ENCODE data around the gene CD84.
"Not testable (repeated sequence)": the region's sequence is repeated elsewhere in the genome, so short reads cannot be mapped to it uniquely, and the experiment has no call there.

Gene CD84

DNA sequence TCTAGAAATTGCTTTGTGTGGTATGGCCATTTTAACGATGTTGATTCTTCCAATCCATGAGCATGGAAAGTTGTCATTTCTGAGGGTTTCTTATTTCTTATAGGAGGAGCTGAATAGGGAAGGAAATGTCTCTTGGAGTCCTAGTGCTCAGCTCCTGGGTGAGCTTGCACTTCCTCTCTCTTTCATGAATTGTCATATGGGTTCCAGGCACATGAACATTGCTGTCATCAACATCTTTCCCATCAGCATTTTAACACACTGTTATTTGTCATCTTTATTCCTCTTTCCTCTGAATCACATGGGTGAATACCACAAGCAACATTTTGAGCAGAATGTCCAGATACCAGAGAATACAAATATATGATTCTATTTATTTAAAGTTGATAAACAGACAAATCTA is 79.7 kb downstream of the CD84 start:
- DNase-seq (ENCODE audit: low read depth) = no peak
- no peak overlapping the region for H3K4me3 ChIP-seq (ENCODE audit: low read depth, low read length)
- TF ChIP-seq, protein P1, sequence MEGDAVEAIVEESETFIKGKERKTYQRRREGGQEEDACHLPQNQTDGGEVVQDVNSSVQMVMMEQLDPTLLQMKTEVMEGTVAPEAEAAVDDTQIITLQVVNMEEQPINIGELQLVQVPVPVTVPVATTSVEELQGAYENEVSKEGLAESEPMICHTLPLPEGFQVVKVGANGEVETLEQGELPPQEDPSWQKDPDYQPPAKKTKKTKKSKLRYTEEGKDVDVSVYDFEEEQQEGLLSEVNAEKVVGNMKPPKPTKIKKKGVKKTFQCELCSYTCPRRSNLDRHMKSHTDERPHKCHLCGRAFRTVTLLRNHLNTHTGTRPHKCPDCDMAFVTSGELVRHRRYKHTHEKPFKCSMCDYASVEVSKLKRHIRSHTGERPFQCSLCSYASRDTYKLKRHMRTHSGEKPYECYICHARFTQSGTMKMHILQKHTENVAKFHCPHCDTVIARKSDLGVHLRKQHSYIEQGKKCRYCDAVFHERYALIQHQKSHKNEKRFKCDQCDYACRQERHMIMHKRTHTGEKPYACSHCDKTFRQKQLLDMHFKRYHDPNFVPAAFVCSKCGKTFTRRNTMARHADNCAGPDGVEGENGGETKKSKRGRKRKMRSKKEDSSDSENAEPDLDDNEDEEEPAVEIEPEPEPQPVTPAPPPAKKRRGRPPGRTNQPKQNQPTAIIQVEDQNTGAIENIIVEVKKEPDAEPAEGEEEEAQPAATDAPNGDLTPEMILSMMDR (conservative IDR thresholded peaks at IDR 0.05; ENCODE audit: low read depth, low read length) = no peak

DNA sequence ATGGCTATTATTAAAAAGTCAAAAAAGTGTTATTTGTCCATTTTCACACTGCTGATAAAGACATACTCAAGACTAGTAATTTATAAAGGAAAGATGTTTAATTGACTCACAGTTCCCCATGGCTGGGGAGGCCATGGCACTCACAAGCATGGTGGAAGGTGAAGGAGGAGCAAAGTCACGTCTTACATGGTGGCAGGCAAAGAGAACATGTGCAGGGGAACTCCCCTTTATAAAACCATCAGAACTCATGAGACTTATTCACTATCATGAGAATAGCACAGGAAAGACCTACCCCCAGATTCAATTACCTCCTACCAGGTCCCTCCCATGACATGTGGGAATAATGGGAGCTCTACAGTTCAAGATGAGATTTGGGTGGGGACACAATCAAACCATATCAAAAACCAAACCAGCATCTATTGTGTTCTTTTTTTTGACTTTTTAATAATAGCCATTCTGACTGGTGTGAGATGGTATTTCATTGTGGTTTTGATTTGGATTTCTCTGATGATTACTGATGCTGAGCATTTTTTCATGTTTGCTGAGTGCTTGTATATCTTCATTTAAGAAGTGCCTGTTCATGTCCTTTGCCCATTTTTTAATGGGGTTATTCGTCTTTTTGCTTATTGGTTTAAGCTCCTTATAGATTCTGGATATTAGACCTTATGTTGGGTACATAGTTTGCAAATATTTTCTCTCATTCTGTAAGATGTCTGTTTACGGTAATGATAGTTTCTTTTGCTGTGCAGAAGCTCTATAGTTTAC is 80.8 kb downstream of the CD84 start:
- not testable (repeated sequence) for H3K4me3 ChIP-seq (ENCODE audit: low read depth, low read length); DNase-seq (ENCODE audit: low read depth)

DNA sequence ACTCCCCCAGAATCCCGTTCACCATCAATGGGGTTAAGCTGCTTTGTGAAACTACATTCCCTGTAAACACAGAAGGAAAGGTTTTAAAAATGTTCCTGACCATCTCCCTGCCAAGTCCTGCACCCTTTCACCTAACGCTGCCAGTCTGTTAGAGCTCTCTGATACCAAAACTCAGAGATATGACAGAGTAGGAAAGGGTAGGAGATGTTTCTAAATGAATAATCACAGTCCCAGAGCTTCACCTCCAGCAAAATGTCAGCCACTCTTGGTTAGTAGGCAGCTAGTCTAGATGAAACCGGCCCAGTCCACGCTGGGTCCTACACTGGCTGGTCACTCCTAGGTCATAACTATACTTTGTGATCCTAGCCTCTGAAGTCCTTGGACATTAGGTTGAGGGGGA is 83.0 kb downstream of the CD84 start:
- TF ChIP-seq, protein P1 (conservative IDR thresholded peaks at IDR 0.05; ENCODE audit: low read depth, low read length) = no peak
- H3K4me3 ChIP-seq (ENCODE audit: low read depth, low read length) = no peak overlapping the region
- DNase-seq (ENCODE audit: low read depth) = no peak

DNA sequence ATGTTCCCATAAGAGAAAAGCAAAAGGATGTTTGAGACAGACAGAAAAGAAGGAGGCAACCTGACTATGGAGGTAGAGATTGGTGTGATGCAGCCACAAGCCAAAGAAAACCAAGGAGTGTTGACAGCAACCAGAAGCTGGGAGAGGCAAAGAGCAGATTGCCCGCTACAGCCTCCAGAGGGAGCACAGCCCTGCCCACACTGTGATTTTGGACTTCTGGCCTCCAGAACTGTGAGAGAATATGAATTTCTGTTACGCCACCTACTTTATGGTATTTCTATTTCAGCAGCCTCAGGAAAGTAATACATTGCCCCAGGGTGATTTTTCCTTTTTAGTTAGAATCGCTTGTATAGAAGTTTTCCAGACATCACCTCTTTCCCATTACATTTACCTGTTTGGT is 84.7 kb downstream of the CD84 start:
- H3K4me3 ChIP-seq (ENCODE audit: low read depth, low read length) = no peak overlapping the region
- TF ChIP-seq, protein P1 (conservative IDR thresholded peaks at IDR 0.05; ENCODE audit: low read depth, low read length) = peak; percentile 51
- DNase-seq (ENCODE audit: low read depth) = peak; percentile 16

DNA sequence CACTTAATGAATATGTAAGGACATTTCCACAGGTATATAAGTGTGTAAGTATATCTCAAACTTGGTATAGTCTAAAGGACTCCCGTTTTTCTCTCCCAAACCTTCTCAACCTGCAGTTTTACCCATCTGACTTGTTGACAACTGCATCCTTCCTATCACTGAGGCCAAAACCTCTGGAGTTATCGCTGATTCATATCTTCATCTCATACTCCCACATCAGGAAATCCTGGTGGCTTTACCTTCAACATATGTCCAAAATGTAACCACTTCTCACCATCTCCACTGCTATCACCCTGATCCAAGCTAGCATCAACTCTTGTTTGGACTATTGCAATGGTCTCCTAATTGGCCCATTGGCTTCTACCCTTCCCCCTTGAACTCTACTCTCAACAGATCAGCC is 86.7 kb downstream of the CD84 start:
- TF ChIP-seq, protein P1 (conservative IDR thresholded peaks at IDR 0.05; ENCODE audit: low read depth, low read length) = no peak
- no peak for DNase-seq (ENCODE audit: low read depth)
- H3K4me3 ChIP-seq (ENCODE audit: low read depth, low read length) = no peak overlapping the region

DNA sequence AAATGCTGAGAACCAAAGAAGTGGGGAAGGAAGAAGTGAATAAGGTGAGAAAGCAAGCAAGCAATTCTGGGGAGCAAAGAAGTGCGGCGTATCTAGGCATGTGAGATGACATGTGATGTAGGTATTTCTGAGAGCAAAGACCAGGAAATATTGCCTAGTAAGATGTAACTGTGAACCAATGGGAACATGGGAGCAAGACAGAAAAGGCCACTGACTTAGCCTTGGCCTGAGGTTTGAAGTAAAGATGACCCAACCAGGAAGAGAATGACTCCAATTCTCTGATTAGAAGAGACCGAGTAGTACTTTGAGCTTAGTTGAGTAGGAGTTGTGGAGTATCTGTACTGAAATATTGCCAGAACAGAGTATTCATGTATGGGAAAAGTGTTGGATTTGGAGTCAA is 87.3 kb downstream of the CD84 start:
- H3K4me3 ChIP-seq (ENCODE audit: low read depth, low read length) = no peak overlapping the region
- DNase-seq (ENCODE audit: low read depth) = no peak
- TF ChIP-seq, protein P1 (conservative IDR thresholded peaks at IDR 0.05; ENCODE audit: low read depth, low read length) = no peak

Measured in choroid plexus epithelial cell (primary cell).